NCI-H510A (cell line): ENCODE measurements around the gene DOCK7.
"Not testable (repeated sequence)": the region's sequence is repeated elsewhere in the genome, so short reads cannot be mapped to it uniquely, and the experiment has no call there.

Experiments
- DNase-seq: peaks from one replicate; lab custom pipeline; 2025; lab: John Stamatoyannopoulos, UW

DOCK7 gene

DNA sequence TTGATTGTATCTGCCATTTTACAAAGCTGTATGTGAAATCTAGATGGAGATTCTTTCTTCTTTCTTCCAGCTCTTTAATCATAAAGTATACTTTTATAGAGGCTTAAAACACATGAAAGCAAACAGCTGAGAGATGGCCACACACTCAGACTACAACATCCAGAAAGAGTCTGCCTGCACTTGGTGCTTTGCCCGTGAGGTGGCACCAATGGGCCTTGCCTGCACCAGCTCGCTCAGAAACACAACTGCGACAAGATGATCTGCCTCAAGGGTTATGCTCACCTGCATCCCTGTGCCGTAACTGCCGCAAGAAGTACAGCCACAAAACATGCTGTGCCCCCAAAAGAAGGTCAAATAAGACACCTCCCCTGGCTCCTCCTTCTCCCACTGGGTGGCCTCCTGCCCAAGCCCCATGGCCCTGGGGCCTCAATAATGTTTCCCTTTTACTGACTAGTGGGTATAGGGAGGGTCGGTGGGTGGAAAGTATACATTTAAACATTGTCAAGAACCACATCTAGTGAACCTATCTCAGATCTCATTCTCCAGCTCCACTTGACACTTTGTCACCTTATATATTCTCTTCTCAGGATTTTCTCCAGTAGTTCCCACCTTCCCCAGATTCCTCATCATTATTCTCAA lies 157.6 kb downstream of the DOCK7 start:
- DNase-seq, result peak; percentile 2

GRCh38 chr1:62529227-62529626 lies 159.0 kb downstream of the DOCK7 start:
- DNase-seq, result no peak

DNA sequence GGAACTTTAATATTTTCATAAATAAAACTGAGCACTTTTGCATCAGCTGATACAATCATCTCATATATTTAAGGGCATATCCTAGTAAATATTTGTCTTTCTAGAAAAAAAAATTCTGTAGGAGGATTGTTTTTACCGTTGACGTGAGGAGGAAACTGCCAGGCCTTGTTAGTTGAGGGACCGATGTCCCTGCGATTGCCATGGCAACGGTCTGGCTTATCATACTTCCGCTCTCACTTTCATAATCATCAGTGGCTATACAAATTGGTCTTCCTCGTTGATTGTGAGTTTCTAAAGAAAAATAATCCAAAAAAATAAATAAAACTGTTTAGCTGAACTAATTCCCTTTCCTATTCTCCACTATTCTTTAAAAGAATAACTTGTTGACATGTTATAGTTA lies 160.2 kb downstream of the DOCK7 start:
- DNase-seq, result no peak

DNA sequence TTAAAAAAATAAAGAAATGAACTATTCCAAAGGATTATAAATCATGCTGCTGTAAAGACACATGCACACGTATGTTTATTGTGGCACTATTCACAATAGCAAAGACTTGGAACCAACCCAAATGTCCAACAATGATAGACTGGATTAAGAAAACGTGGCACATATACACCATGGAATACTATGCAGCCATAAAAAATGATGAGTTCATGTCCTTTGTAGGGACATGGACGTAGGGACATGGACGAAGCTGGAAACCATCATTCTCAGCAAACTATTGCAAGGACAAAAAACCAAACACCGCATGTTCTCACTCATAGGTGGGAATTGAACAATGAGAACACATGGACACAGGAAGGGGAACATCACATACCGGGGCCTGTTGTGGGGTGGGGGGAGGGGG lies 160.8 kb downstream of the DOCK7 start:
- not testable (repeated sequence) for DNase-seq

DNA sequence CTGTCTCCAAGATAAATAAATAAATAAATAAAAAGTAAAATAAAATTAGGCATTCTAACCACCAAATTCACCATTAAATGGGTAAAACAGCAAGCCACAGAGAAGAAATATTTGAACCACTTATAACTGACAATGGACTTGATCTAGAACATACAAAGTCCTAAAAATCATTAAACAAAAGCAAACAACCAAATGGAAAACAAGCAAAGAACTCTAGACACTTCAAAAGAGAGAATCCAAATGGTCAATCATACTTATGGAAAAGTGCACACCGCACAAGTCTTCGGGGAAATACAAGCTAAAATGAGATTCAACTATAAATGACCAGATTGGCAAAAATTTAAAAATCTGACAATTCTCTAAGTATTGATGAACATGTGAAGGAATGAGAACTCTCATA lies 164.3 kb downstream of the DOCK7 start:
- DNase-seq, result no peak

- DNase-seq, result no peak
Measured at GRCh38 chr1:62516600-62516999, 171.6 kb downstream of the DOCK7 start.

DNA sequence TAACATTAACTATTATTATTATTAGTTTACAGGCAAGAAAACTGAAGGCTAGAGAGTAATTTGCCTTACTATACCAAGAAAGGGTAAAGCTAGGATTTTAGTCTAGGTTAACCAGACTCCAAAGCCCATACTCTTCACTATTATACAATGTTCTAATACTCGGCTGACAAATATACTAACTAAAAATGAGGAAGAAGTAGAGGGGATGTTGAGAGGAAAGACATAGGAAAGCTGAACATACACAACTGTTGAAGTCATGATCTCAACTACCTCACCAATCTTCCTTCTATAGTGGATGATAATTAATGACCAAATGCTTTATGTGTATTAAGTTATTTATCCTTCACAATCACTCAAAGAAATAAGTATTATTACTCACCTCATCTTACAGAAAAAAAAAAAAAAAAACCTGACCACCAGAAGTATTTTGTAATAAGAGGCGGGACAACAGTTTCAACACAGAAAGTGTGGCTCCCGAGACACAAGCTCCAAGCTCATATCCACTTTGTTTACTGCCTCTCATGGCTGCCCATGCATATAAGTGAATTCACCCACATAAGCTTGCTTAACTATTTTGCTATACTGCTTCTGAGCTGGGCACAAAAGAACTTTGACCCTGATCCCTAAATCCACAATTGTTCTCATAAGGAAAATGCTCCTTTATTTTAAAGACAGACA lies 173.3 kb downstream of the DOCK7 start:
- no peak for DNase-seq

- no peak for DNase-seq
Measured at GRCh38 chr1:62513013-62513412, 175.2 kb downstream of the DOCK7 start.

DNA sequence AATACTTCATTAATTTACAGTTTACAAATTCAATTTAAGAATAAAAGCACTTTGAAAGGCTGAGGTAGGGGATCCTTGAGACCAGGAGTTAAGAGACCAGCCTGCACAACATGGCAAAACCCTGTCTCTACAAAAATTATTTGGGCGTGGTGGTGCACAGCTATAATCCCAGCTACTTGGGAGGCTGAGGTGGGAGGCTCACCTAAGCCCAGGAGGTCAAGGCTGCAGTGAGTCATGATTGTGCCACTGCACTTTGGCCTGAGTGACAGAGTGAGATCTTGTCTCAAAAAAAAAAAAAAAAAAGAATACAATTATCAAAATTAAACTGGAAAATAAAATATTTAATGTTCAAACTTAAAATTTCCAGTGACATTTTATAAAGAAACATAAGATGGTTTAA lies 179.2 kb downstream of the DOCK7 start:
- DNase-seq, result no peak

DNA sequence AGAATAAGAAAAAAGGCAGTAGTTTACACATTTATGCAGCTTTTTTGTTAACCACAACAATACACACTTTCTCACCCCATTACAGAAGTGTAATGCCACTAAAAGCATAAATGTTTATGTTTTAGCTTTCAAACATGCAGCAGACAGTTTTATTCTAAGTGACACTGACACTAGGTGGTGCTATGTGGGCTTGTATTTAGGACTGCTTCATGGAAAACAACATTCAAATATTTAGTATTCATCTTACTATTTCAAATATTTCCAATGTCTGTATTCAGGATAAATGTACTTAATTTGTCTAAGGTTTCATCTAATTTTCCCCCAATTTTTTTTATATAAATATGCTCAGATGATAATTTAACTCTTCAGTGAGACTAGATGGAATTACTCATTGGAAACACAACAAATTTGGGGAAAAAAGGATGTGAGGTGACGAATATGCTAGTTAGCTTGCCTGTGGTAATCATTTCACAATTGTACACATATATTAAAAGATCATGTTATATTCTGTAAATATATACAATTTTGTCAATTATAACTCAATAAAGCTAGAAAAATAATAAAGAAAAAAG lies 179.9 kb downstream of the DOCK7 start:
- DNase-seq, result no peak

DNA sequence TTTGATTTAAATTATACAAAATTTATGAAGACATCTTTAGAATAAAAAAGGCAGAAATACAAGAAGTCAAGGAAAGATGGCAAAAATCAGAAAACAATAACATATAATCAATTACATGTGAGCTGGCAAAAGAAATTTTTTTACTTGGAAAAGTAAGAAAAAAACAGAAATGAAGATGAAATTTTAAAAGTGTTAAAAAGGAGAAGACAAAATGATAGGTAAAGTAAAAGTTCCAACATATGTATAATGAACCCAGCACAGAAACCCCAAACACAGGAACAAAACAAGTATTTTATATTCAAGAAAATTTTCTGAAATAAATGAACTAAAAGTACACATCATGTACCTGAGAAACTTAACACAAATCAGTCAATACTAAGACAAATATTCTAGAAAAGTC lies 188.0 kb downstream of the DOCK7 start:
- DNase-seq, result no peak

GRCh38 chr1:62494137-62494536 lies 194.0 kb downstream of the DOCK7 start:
- no peak for DNase-seq

DNA sequence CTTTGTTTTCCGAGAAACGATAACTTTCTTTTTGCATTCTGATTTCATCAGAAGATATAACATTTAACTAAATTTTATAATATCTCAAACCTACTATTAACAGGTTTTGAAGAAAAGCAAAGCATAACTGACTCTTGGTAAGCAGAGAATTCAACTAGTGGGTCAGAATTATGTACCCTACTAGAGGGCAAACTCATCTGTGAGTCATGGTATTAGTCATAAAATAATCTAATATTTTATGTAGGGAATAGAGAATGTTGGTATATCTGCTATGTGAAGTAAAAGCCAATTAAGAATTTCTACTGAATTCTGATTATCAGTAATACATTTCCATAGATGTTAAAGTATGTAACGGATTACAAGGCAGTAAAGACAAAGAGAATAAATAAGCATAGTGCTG lies 194.5 kb downstream of the DOCK7 start:
- no peak for DNase-seq

- no peak for DNase-seq
Measured at GRCh38 chr1:62492521-62492920, 195.7 kb downstream of the DOCK7 start.

DNA sequence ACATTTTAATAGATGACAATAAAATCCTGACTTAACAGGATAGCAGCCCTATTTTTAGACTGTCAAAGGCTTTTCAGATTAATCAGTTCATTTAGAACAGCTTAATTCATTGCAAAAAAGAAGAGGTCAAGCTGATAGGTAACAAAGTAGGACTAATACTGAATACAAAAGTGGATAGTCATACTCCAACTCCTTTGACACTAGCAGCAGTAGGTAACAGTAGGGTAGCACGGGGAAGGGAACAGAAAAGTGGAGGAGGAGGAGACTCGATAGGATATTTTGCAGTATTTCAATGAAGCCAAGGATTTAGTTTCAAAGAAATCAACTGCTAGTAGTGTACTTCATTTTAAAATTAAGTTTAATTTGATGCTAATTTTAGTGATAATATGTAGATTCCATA lies 200.2 kb downstream of the DOCK7 start:
- no peak for DNase-seq

DNA sequence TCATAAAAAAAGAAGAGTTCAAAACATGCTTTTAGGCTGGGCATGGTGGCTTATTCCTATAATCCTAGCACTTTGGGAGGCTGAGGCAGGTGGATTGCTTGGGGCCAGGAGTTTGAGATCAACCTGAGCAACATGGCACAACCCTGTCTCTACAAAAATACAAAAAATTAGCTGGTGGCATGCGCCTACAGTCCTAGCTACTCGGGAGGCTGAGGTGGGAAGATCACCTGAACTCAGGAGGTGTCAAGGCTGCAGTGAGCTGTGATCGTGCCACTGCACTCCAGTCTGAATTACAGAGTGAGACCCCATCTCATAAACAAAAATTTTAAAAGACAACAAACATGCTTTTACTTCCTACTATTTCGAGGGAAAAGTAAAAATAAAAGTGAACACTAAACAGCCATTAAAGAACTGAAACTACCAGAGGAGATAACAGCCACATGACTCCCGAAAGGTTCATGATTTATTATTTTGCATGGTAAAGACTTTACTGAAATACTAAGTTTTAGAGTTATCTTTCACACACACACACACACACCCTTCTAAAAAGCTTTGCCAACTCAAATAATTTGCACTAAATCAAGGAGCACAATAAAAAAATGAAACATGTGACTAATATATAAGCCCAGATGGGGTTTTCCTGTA lies 203.2 kb downstream of the DOCK7 start:
- DNase-seq, result no peak

DNA sequence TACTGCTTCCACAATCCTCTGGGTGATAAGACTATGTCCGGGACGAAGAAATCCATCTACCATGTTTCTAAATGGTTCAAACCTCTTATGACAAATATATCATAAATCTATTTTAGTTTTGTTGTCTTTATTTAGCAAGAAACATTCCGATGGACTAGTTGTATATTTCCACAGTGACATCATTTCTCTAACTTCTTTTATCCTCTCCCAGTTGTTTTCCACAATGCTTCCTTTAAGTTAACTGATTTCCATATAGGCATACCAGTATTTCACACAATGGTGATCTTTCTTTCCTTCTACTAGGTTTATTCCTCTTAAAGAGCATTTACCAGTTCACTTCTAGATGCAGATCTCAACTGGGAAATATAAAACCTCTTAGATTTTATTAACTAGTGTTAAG lies 206.5 kb downstream of the DOCK7 start:
- DNase-seq, result no peak

DNA sequence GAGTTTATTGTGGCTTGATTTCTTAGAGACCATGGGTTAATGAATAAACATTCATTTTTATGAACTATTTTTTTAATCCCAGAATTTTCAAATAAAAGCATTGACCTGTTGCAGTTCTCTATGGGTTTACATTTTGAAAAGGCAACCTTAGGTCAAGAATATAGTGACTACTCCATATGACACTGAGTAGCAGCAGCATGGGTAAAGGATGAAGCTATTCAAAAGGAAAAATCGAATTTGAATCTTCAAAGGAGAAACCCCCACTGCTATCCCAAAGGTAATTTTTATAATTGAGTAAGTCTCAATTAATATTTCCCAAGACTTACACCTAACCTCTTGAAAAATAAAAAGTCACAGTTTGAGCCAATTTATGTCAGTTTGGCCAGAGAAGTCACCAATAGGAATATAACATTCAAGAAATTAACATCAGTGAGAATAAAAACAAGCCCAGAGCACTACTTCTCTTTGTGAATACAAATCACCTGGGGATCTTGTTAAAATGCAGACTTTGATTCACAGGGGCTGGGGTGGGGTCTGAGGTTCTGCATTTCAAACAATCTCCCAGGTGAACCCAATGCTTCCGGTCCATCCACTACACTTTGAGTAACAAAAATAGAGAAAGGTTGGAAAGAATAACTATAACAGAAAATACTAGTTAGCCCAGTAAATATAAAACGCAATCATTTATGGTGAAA lies 211.5 kb downstream of the DOCK7 start:
- DNase-seq, result no peak

- DNase-seq, result no peak
Measured at GRCh38 chr1:62467092-62467491, 221.1 kb downstream of the DOCK7 start.

DNA sequence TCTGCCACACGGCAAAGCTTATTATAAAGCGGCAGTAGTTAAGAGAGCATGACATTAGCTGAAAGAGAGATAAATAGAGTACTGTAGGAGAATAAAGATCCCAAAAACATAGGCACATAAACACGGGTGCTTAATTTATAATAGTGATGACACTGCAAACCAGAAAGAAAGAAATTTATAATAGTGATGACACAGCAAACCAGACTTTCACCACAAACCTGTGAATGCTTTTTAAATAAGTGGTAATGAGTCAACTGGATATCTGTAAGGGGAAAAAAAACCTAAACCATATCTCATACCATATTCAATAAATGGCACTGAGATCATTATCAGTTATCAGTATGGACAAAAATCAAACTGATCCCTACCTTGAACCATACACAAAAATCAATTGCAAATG lies 225.8 kb downstream of the DOCK7 start:
- no peak for DNase-seq

DNA sequence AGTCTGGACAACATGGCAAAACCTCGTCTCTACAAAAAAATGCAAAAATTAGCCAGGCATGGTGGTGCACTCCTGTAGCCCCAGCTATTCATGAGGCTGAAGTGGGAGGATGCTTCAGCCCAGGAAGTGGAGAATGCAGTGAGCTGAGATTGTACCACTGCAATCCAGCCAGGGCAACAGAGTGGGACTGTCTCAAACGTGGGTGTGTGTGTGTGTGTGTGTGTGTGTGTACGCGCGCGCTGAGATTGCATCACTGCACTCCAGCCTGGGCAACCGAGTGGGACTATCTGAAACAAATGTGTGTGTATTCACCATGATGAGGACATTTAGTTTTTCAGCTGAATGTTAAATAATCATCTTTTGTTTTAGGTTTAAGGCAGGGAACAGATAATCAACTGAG lies 230.2 kb downstream of the DOCK7 start:
- DNase-seq, result no peak

DNA sequence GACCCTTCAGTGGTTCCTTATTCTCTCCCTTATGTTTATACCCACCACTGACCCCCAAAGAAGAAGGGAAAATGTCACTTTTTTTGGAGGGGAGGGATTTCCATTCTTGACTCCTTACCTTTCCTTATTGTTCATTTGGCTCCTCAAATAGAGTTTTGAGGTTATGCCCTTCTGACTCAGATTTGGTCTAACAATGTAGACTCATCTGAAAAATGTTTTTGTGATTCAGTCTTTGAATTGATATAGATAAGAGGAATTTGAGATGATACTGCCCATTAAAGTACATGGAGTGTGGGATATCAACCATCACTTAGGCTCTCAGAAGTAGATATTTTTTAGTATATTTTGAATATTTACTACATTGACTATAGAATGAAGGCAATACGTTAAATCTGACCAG lies 235.2 kb downstream of the DOCK7 start:
- DNase-seq, result no peak

- no peak for DNase-seq
Measured at GRCh38 chr1:62450301-62450700, 237.9 kb downstream of the DOCK7 start.
